ENCODE data around the gene ZNF516. TPM values are rescaled to one million over a fixed set of nuclear protein-coding genes. Genes with fewer than 3 reads are reported as not detected.

The ZNF516 gene
- total and polyA plus RNA-seq, 2 of the 4 experiments (the other 2 are of a cell fraction), result 7.9 to 16.9 TPM

DNA sequence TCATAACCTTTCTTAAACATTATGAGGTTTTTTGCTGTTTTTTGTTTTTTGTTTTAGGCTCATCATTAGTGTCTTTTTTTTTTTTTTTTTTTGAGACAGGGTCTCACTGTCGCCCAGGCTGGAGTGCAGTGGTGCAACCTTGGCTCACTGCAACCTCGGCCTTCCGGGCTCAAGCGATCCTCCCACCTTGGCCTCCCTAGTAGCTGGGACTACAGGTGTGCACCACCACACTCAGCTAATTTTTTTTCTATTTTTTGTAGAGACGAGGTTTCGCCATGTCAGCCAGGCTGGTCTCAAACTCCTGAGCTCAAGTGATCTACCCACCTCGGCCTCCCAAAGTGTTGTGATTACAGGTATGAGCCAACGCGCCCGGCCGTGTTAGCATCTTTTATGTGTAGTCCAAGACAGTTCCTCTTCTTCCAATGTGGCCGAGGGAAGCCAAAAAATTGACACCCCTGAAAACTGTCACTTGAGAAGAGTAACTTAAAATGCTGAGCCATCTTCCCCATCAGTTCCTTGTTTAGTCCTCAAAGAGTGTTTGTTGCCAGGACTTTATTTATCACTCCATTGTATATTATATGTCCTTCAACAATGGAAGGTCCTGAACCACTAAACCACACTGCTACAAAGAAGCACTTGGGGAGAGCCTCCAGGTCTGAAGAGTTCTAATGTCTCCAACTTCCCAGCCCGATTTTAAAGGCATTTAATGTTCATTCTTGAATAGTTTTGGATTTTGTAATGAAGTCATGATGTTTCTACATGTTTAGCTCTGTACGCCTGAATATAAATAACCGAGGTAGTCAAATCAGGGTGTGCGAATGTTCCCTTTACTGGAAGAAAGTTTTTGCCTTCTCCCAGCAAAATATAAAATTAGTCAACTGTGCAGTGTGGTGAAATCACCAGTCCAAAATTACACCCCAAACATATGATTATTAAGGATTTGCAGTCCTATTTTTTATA lies 26.4 kb downstream of the ZNF516 start (continued):
- TF ChIP-seq RFX5 (IDR thresholded peaks at IDR 0.05; ENCODE audit: low read depth, low read length), result no peak

- whole genome bisulfite sequencing, 2 experiments (ENCODE audit: extremely low coverage in 2 of 2, insufficient read length in 1 of 2), result 72% methylated on average over 8 of the region's 19 CpGs; no CpG with 5 or more reads in 1 of the 2 experiments
- Histone ChIP-seq H3K4me2 (ENCODE audit: low read depth, low read length) (peak overlapping the region; percentile 17; the same call in 1 of the 2 replicates), H3K23ac (ENCODE audit: low read depth, low read length) (0 out of 2 replicates have a peak overlapping the region, but pooled peaks have one; percentile 52), H2AK9ac (replicated peaks; ENCODE audit: low read depth, low read length, poor library complexity) (no peak overlapping the region), H2BK15ac (ENCODE audit: low read depth, low read length) (no peak overlapping the region), H2BK120ac (ENCODE audit: low read depth, low read length) (no peak overlapping the region), H2BK5ac (ENCODE audit: low read depth, low read length, poor library complexity, severe bottlenecking) (no peak overlapping the region), H2AFZ (replicated peaks; ENCODE audit: low read length, poor library complexity) (peak overlapping the region; percentile 18), H2BK20ac (ENCODE audit: low read depth, low read length) (0 out of 2 replicates have a peak overlapping the region, but pooled peaks have one; percentile 3), H3K27ac (ENCODE audit: insufficient read depth, low read length) (no peak overlapping the region), H3K4me3 (ENCODE audit: insufficient read depth, low read depth, low read length) (no peak overlapping the region), H3K9me3 (ENCODE audit: control insufficient read depth, insufficient read depth, low read length) (no peaks in the 10 kb centered on the region), H3K4me1 (ENCODE audit: control insufficient read depth, insufficient read depth, low read length) (peaks cover 12% of the 10 kb centered on the region), H2AK5ac (ENCODE audit: low read depth, low read length) (peak overlapping the region; percentile 43; the same call in 1 of the 2 replicates), H3K9ac (ENCODE audit: low read depth, low read length) (no peak overlapping the region), H3K18ac (ENCODE audit: low read depth, low read length) (no peak overlapping the region), H3K27me3 (ENCODE audit: control insufficient read depth, insufficient read depth, low read length) (no peaks in the 10 kb centered on the region), H4K91ac (ENCODE audit: insufficient read depth, low read depth, low read length) (no peak overlapping the region), H4K5ac (ENCODE audit: low read depth, low read length) (no peak overlapping the region), H3K4ac (ENCODE audit: low read depth, low read length) (peak overlapping the region; percentile 31; the same call in 1 of the 2 replicates), H3K14ac (replicated peaks; ENCODE audit: low read depth, low read length) (no peak overlapping the region), H3K56ac (ENCODE audit: extremely low read depth, insufficient read depth, low read length) (no peak overlapping the region), H3K9me1 (ENCODE audit: insufficient read depth, low read length) (peaks cover 34% of the 10 kb centered on the region), H4K20me1 (ENCODE audit: insufficient read depth, low read length) (peaks cover 74% of the 10 kb centered on the region), H4K8ac (ENCODE audit: low read depth in 2 of 2, low read length in 2 of 2) (no peak overlapping the region), H3K36me3 (ENCODE audit: control insufficient read depth, insufficient read depth, low read length) (peaks cover 10% of the 10 kb centered on the region; the same call in 1 of the 2 replicates), H3K79me1 (ENCODE audit: low read depth in 1 of 2, low read length in 2 of 2) (peaks cover 39 to 86% of the 10 kb centered on the region in 2 experiments)
- intact Hi-C loops (cut with micrococcal nuclease), result no loop called here
- in situ Hi-C loops (cut with MboI; ENCODE audit: low sequenced_read_pairs), result loop anchor here (25.0 kb wide), 1 partner anchor 645 kb away; no protein-coding TSS in a partner anchor
- CTCF ChIA-PET, result no interaction called here
- DNase-seq, result peak; percentile 40
- no peak for TF ChIP-seq NFE2L2 (IDR thresholded peaks at IDR 0.05; ENCODE audit: low read depth, low read length)
- peak; percentile 68 for TF ChIP-seq CEBPB (IDR thresholded peaks at IDR 0.05; ENCODE audit: low read depth, low read length)
- TF ChIP-seq BHLHE40 (IDR thresholded peaks at IDR 0.05; ENCODE audit: low read depth, low read length), result peak; percentile 73
- POLR2A ChIA-PET (ENCODE audit: unreplicated experiment), result no interaction called here
- no TSS peak for BruUV-seq (replicated peaks)
- dilution Hi-C loops (cut with HindIII; ENCODE audit: low sequenced_read_pairs, unreplicated experiment), result no loop called here
- peak; percentile 73 for ATAC-seq (ENCODE audit: low read depth)
Observed at GRCh38 chr18:76467371-76468190, 27.5 kb downstream of the ZNF516 start.
